Esophagus muscularis mucosa (tissue), 4 donors: Measurements from ENCODE around the gene DAB2IP.

Experiments used
- CTCF ChIP-seq, 3 experiments: fragments of 200-600 bp in 2 of 3; fragments of 450-650 bp in 1 of 3; sonication (generic) in 2 of 3; IDR thresholded peaks; one replicate each; pipeline ENCODE4 v1.5.1; 2017 to 2019; ENCODE audit warnings: antibody characterized with exemption in 3 of 3, mild to moderate bottlenecking in 2 of 3, moderate library complexity in 1 of 3
- EP300 ChIP-seq: sonication (generic); formaldehyde crosslinking; IDR thresholded peaks from one replicate; pipeline ENCODE4 v1.6.1; 2017; ENCODE audit warnings: antibody characterized with exemption
- POLR2A ChIP-seq: fragments of 450-650 bp; IDR thresholded peaks from one replicate; pipeline ENCODE4 v1.6.1; 2017; ENCODE audit warnings: antibody characterized with exemption, moderate library complexity, mild to moderate bottlenecking, low read depth

DNA sequence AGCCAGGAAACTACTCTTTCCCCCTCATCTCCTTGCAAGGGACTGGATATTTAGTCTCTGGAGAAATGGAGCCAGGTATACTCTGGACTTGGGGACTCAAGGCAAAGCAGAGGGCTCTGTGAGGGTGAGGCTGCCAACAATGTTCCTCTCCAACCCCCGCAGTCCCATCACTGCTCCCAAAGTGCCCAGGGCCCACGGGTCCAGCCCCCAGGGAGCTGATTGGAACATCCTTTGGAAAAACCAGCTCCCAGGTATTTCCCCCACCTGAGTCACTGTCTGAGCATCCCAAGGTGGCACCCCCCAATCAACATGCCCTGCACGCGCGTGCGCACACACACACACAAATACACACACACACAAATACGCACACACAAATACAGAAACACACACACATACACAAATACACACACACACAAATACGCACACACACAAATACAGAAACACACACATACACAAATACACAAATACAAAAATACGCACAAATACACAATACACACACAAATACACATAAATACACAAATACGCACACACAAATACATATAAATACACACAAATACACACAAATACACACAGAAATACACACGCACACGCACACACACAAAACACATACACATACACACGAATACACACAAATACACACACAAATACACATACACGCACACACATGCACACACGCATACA lies 137.4 kb downstream of the DAB2IP start:
- TF ChIP-seq CTCF (IDR thresholded peaks at IDR 0.05): no peak
- TF ChIP-seq POLR2A: no peak
- TF ChIP-seq EP300: no peak
